Measurements from ENCODE around the gene ZFP1. TPM values are rescaled to one million over a fixed set of nuclear protein-coding genes. Genes with fewer than 3 reads are reported as not detected.
"Not testable (repeated sequence)": the region's sequence is repeated elsewhere in the genome, so short reads cannot be mapped to it uniquely, and the experiment has no call there.

The ZFP1 gene
- total RNA-seq, 2 donors from 2014 or later, result 11.2 to 16.7 TPM

GRCh38 chr16:75116911-75117245 lies 31.4 kb upstream of the ZFP1 start:
- DNase-seq (ENCODE audit: low spot score), result no peak
- H3K36me3 Mint-ChIP-seq, result peaks cover 6% of the 10 kb centered on the region
- no peak for ATAC-seq
- peaks cover 2% of the 10 kb centered on the region for H3K9me3 Mint-ChIP-seq
- peaks cover 0 to 2% of the 10 kb centered on the region in 2 donors for H3K27me3 Mint-ChIP-seq
- H3K27ac Mint-ChIP-seq, result no peak overlapping the region
- peak overlapping the region; percentile 54 for H3K4me3 Mint-ChIP-seq
- peaks cover under 1 to 11% of the 10 kb centered on the region in 2 donors for H3K4me1 Mint-ChIP-seq (ENCODE audit: low read depth in 2 of 2)

- DNase-seq (ENCODE audit: low spot score), result no peak
- no peak for ATAC-seq
- peaks cover 7% of the 10 kb centered on the region for H3K9me3 Mint-ChIP-seq
- peaks cover 12% of the 10 kb centered on the region for H3K36me3 Mint-ChIP-seq
- no peaks in the 10 kb centered on the region for H3K27me3 Mint-ChIP-seq
- H3K4me3 Mint-ChIP-seq, result no peak overlapping the region
- no peak overlapping the region for H3K27ac Mint-ChIP-seq
- peaks cover 0 to 4% of the 10 kb centered on the region in 2 donors for H3K4me1 Mint-ChIP-seq (ENCODE audit: low read depth in 2 of 2)
Observed at GRCh38 chr16:75118943-75119539, 29.3 kb upstream of the ZFP1 start.

DNA sequence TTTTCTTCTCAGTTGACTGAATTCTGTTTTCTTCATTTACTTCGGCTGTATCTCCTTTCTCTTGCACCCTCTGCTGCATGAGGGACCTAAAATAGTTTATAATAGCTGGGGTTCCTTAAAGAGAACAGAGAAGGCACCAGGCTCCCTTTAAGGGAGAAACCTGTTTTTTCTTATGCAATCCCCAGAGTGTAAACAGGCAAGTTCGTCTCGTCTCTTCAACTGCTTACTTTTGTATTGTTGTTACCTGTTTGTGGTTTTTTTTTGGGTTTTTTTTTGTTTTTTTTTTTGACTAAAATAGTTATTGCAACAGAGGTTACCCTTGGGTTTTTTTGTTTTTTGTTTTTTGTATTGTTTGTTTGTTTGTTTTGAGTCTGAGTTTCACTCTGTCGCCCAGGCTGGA lies 28.1 kb upstream of the ZFP1 start:
- Mint-ChIP-seq H3K4me3 (no peak overlapping the region), H3K9me3 (peaks cover 7% of the 10 kb centered on the region), H3K27ac (no peak overlapping the region), H3K36me3 (peaks cover 12% of the 10 kb centered on the region), H3K4me1 (ENCODE audit: low read depth in 2 of 2) (peaks cover 0 to 4% of the 10 kb centered on the region in 2 donors), H3K27me3 (no peaks in the 10 kb centered on the region)
- no peak for ATAC-seq
- no peak for DNase-seq (ENCODE audit: low spot score)

GRCh38 chr16:75121949-75122568 lies 26.3 kb upstream of the ZFP1 start:
- Mint-ChIP-seq H3K4me3 (no peak overlapping the region), H3K27me3 (no peaks in the 10 kb centered on the region), H3K9me3 (peaks cover 7% of the 10 kb centered on the region), H3K36me3 (peaks cover 12% of the 10 kb centered on the region), H3K4me1 (ENCODE audit: low read depth in 2 of 2) (no peaks in the 10 kb centered on the region), H3K27ac (no peak overlapping the region)
- ATAC-seq (no peak), DNase-seq (ENCODE audit: low spot score) (no peak)

DNA sequence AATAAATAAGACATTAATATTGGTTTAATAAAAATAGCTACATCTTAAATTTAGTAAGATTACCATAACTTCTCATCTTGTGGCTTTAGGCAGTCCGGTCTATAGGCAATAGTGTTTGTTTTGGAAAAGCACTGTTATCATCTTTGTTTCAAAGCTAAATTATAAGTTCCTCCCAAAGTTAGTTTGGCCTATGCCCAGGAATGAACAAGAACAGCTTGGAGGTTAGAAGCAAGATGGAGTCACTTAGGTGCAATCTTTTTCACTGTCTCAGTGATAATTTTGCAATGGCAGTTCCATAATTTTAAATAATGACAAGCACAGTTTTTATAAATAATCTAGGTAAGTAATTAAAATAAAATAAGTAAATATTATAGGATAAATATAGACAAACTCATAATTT lies 25.7 kb upstream of the ZFP1 start:
- Mint-ChIP-seq H3K36me3 (peaks cover 12% of the 10 kb centered on the region), H3K27ac (no peak overlapping the region), H3K9me3 (peaks cover 7% of the 10 kb centered on the region), H3K4me3 (no peak overlapping the region), H3K27me3 (no peaks in the 10 kb centered on the region), H3K4me1 (ENCODE audit: low read depth in 2 of 2) (no peaks in the 10 kb centered on the region)
- ATAC-seq (no peak), DNase-seq (ENCODE audit: low spot score) (no peak)

DNA sequence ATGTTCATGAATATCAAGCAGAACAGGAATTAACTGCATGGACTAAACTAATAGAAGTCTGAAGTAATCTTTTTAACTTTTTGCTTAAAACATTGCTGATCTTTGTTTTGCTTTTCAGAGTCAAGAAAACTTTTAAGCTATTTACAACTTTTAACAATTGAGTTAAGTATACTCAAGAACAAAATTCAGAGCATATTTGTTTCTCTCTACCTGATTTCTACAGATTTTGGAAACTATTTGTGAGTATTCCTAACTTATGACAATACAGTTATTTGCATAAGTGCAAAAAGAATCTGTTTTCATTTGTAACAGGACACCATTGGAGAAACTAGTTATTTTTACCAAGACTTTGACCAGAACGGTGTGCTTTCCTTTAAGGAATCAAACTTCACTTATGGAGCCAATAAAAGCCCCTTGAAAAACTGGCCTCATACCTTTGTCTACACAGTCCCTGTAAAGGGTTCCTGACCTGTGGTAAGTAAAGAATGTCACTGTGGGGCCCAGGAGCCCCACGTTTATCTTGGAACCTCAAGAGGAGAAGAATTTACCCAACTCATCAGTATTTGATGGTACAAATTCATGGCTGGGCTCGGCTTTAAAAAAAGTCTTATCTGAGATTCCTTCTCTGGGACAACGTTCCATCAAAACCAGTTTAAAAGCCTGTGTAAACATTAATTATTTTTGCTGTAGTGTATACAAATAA lies 20.5 kb upstream of the ZFP1 start:
- Mint-ChIP-seq H3K9me3 (no peaks in the 10 kb centered on the region), H3K27ac (no peak overlapping the region), H3K4me3 (no peak overlapping the region), H3K27me3 (peaks cover 0 to 10% of the 10 kb centered on the region in 2 donors), H3K36me3 (no peaks in the 10 kb centered on the region), H3K4me1 (ENCODE audit: low read depth in 2 of 2) (peaks cover 0 to 5% of the 10 kb centered on the region in 2 donors)
- no peak for ATAC-seq
- no peak for DNase-seq (ENCODE audit: low spot score)

- H3K27me3 Mint-ChIP-seq; H3K27ac Mint-ChIP-seq; ATAC-seq; H3K4me1 Mint-ChIP-seq (ENCODE audit: low read depth in 2 of 2); H3K36me3 Mint-ChIP-seq; H3K4me3 Mint-ChIP-seq; H3K9me3 Mint-ChIP-seq; DNase-seq (ENCODE audit: low spot score): not testable (repeated sequence)
Observed at GRCh38 chr16:75129421-75130149, 18.7 kb upstream of the ZFP1 start.

- H3K27me3 Mint-ChIP-seq, result peaks cover 0 to 10% of the 10 kb centered on the region in 2 donors
- DNase-seq (ENCODE audit: low spot score), result no peak
- H3K36me3 Mint-ChIP-seq, result no peaks in the 10 kb centered on the region
- no peak overlapping the region for H3K27ac Mint-ChIP-seq
- H3K4me1 Mint-ChIP-seq (ENCODE audit: low read depth in 2 of 2), result peaks cover 0 to 5% of the 10 kb centered on the region in 2 donors
- no peaks in the 10 kb centered on the region for H3K9me3 Mint-ChIP-seq
- no peak overlapping the region for H3K4me3 Mint-ChIP-seq
- ATAC-seq, result no peak
Observed at GRCh38 chr16:75130150-75130771, 18.1 kb upstream of the ZFP1 start.

- no peak overlapping the region for H3K4me3 Mint-ChIP-seq
- H3K27me3 Mint-ChIP-seq, result peaks cover 0 to 10% of the 10 kb centered on the region in 2 donors
- ATAC-seq (no peak), DNase-seq (ENCODE audit: low spot score) (no peak)
- H3K4me1 Mint-ChIP-seq (ENCODE audit: low read depth in 2 of 2), result peaks cover 0 to 5% of the 10 kb centered on the region in 2 donors
- no peak overlapping the region for H3K27ac Mint-ChIP-seq
- H3K36me3 Mint-ChIP-seq, result no peaks in the 10 kb centered on the region
- H3K9me3 Mint-ChIP-seq, result no peaks in the 10 kb centered on the region
Observed at GRCh38 chr16:75131081-75131480, 17.2 kb upstream of the ZFP1 start.

- Mint-ChIP-seq H3K27me3 (no peaks in the 10 kb centered on the region), H3K4me1 (ENCODE audit: low read depth in 2 of 2) (peaks cover 9 to 16% of the 10 kb centered on the region in 2 donors), H3K36me3 (no peaks in the 10 kb centered on the region), H3K4me3 (peak overlapping the region; percentile 41), H3K9me3 (no peaks in the 10 kb centered on the region), H3K27ac (no peak overlapping the region)
- no peak for ATAC-seq
- DNase-seq (ENCODE audit: low spot score), result no peak
Observed at GRCh38 chr16:75138233-75138632, 10.1 kb upstream of the ZFP1 start.

DNA sequence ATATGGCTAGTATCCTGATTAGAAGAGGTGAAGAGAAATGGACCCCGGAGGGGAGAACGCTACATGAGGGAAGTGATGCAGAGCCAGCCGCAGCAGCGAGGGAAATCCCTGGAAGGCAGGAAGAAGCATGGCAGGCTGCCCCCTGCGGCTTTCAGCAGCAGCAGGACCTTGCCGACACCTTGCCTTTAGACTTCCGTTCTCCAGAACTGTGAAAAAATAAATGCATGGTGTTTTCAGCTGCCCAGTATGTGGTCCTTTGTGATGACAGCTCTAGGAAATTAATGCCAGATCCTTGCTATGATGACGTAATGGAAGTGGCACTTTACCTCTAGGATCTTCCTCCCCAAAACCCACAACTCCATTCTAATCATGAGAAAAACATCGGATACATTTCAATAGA lies 9.7 kb upstream of the ZFP1 start:
- peak overlapping the region; percentile 41 for H3K4me3 Mint-ChIP-seq
- H3K27ac Mint-ChIP-seq, result no peak overlapping the region
- no peaks in the 10 kb centered on the region for H3K36me3 Mint-ChIP-seq
- H3K27me3 Mint-ChIP-seq, result no peaks in the 10 kb centered on the region
- peak; percentile 72 to 81 for ATAC-seq
- peak; percentile 66 for DNase-seq (ENCODE audit: low spot score)
- H3K9me3 Mint-ChIP-seq, result no peaks in the 10 kb centered on the region
- peaks cover 9 to 16% of the 10 kb centered on the region in 2 donors for H3K4me1 Mint-ChIP-seq (ENCODE audit: low read depth in 2 of 2)

DNA sequence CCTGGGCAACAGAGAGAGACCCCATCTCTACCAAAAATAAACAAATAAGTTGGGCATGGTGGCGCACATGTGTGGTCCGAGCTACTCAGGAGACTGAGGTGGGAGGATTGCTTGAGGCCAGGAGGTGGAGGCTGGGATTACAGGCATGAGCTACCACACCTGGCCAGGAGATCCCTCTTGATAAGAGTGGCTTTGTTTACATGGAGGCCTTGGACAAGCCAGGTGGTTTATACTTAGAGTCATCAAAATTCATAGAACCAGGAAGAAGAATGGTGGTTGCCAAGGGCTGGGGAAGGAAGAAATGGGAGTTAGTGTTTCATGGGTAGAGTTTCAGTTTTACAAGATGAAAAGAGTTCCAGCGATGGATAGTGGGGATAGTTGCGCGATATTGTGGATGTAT lies 8.8 kb upstream of the ZFP1 start:
- no peaks in the 10 kb centered on the region for H3K9me3 Mint-ChIP-seq
- no peak for DNase-seq (ENCODE audit: low spot score)
- no peak for ATAC-seq
- no peaks in the 10 kb centered on the region for H3K36me3 Mint-ChIP-seq
- no peak overlapping the region for H3K27ac Mint-ChIP-seq
- no peak overlapping the region for H3K4me3 Mint-ChIP-seq
- H3K27me3 Mint-ChIP-seq, result no peaks in the 10 kb centered on the region
- peaks cover 9 to 18% of the 10 kb centered on the region in 2 donors for H3K4me1 Mint-ChIP-seq (ENCODE audit: low read depth in 2 of 2)

DNA sequence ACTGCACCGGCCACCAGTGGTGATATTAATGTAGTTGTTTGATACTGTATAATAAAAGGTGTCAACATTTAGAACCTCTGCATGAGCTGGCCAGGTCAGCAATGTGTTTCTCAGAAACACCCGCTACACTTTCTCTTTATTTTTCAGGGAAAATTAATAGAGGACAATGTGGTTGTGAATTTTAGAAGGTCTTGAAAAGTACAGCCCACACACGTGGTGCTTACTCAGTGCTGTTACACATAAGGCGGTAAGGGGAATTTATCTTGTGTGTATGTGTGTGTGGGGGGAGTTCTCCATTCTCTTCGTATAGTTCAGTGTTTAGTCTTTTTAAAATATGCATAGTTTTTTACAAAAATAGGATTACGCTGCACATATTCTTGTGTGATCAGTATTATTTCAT lies 4.4 kb upstream of the ZFP1 start:
- ATAC-seq (no peak), DNase-seq (ENCODE audit: low spot score) (no peak)
- Mint-ChIP-seq H3K4me1 (ENCODE audit: low read depth in 2 of 2) (peaks cover under 1 to 9% of the 10 kb centered on the region in 2 donors), H3K27ac (no peak overlapping the region), H3K27me3 (no peaks in the 10 kb centered on the region), H3K36me3 (no peaks in the 10 kb centered on the region), H3K4me3 (no peak overlapping the region), H3K9me3 (no peaks in the 10 kb centered on the region)
